GM12878 (cell line): ENCODE measurements around the gene HEXA. TPM values are rescaled to one million over a fixed set of nuclear protein-coding genes. Genes with fewer than 3 reads are reported as not detected.

Experiments used
- ATAC-seq: fragments of 200-7000 bp; cut with Tn5 transposase; 3 replicates; pipeline ENCODE4 v1.9.1; 2020; ENCODE audit warnings: mild to moderate bottlenecking, moderate library complexity
- BruUV-seq: library from RNA; stranded (reverse); fragments of 400-500 nt; replicated peaks from 2 replicates; lab custom pipeline; 2021; lab: Mats Ljungman, UMichigan
- CTCF ChIA-PET: fragments of 300-600 bp; sonication (Branson Sonifier 250); formaldehyde crosslinking; extraction: SDS; loops from one replicate; lab custom pipeline; 2021; ENCODE audit warnings: inconsistent platforms; lab: Yijun Ruan, JAX
- POLR2A ChIA-PET: fragments of 350-600 bp; formaldehyde crosslinking; extraction: SDS; loops from one replicate; lab custom pipeline; 2021; ENCODE audit warnings: inconsistent platforms; lab: Charles Lee
- RAD21 ChIA-PET: fragments of 300-600 bp; sonication (Branson Sonifier 250); formaldehyde crosslinking; loops from one replicate; lab custom pipeline; 2023; ENCODE audit warnings: antibody characterized with exemption; ENCODE audit not compliant: unreplicated experiment; lab: Charles Lee
- SMC1A ChIA-PET: fragments of 300-600 bp; sonication (Branson Sonifier 250); formaldehyde crosslinking; loops from one replicate; lab custom pipeline; 2023; ENCODE audit not compliant: unreplicated experiment, uncharacterized antibody; lab: Charles Lee
- DNase-seq: peaks from one replicate; pipeline ENCODE4 v3.0.0-alpha.2; 2011; ENCODE audit warnings: low read depth, low spot score
- FAIRE-seq: peaks from 3 replicates; lab custom pipeline; 2011; peaks lifted over from hg19 to GRCh38; lab: Jason Lieb, UNC
- H2AFZ ChIP-seq: 2 replicates; pipeline ENCODE4 v1.6.0; 2011; ENCODE audit warnings: low read depth, low read length, control low read depth; ENCODE audit not compliant: control insufficient read depth
- H3K27ac ChIP-seq: 2 replicates; pipeline ENCODE4 v1.5.1; 2011; ENCODE audit warnings: control low read depth; ENCODE audit not compliant: control insufficient read depth, insufficient read depth
- H3K27me3 ChIP-seq, 2 experiments: replicated peaks in 1 of 2; 2 replicates each; pipeline versions ENCODE4 v1.6.0 to v1.6.1; 2011; ENCODE audit warnings: low read length in 1 of 2; ENCODE audit not compliant: control insufficient read depth in 2 of 2, insufficient read depth in 2 of 2
- H3K36me3 ChIP-seq, 2 experiments: 2 replicates each; pipeline ENCODE4 v1.5.1; 2011; ENCODE audit warnings: low read length in 1 of 2; ENCODE audit not compliant: control insufficient read depth in 2 of 2, insufficient read depth in 2 of 2
- H3K4me1 ChIP-seq: 2 replicates; pipeline ENCODE4 v1.6.1; 2011; ENCODE audit warnings: mild to moderate bottlenecking, low read length, moderate library complexity, mixed read lengths; ENCODE audit not compliant: control insufficient read depth, insufficient read depth
- H3K4me2 ChIP-seq: 2 replicates; pipeline ENCODE4 v1.6.0; 2011; ENCODE audit warnings: control low read depth; ENCODE audit not compliant: control insufficient read depth, insufficient read depth
- H3K4me3 ChIP-seq: fragments of 200-600 bp; sonication (generic); 2 replicates; pipeline ENCODE4 v1.5.1; 2016
- H3K79me2 ChIP-seq: 2 replicates; pipeline ENCODE4 v1.6.0; 2011; ENCODE audit warnings: low read length; ENCODE audit not compliant: control insufficient read depth, insufficient read depth
- H3K9ac ChIP-seq: 2 replicates; pipeline ENCODE4 v1.8.0; 2011; ENCODE audit warnings: low read length, control low read depth, mixed read lengths; ENCODE audit not compliant: control insufficient read depth, insufficient read depth
- H3K9me3 ChIP-seq: replicated peaks from 3 replicates; pipeline ENCODE4 v1.5.1; 2011; ENCODE audit warnings: mild to moderate bottlenecking, low read length; ENCODE audit not compliant: control insufficient read depth, insufficient read depth
- H4K20me1 ChIP-seq: 2 replicates; pipeline ENCODE4 v1.6.0; 2011; ENCODE audit not compliant: control insufficient read depth, insufficient read depth
- CEBPB ChIP-seq, 2 experiments: fragments of 150-350 bp in 1 of 2; IDR thresholded peaks; 2 replicates each; pipeline ENCODE4 v1.6.1; 2012 to 2014; ENCODE audit warnings: low read depth in 2 of 2, low read length in 2 of 2, borderline replicate concordance in 1 of 2, inconsistent platforms in 1 of 2
- CEBPZ ChIP-seq: fragments of 150-350 bp; IDR thresholded peaks from 2 replicates; pipeline ENCODE4 v1.6.1; 2016; ENCODE audit warnings: low read depth, low read length
- ELK1 ChIP-seq: IDR thresholded peaks from 2 replicates; pipeline ENCODE4 v1.6.1; 2012; ENCODE audit warnings: low read depth, low read length, improper control_type of control experiment
- MYB ChIP-seq: fragments of 150-350 bp; IDR thresholded peaks from 2 replicates; pipeline ENCODE4 v1.6.1; 2014; ENCODE audit warnings: mild to moderate bottlenecking, low read depth, low read length, borderline replicate concordance
- PAX8 ChIP-seq: fragments of 450-650 bp; IDR thresholded peaks from 2 replicates; pipeline ENCODE4 v1.6.1; 2017; ENCODE audit warnings: mild to moderate bottlenecking, moderate library complexity
- RAD21 ChIP-seq: IDR thresholded peaks from 2 replicates; pipeline ENCODE4 v1.6.1; 2011; ENCODE audit warnings: mild to moderate bottlenecking, low read depth, low read length, moderate library complexity; ENCODE audit not compliant: insufficient read depth
- ZBED1 ChIP-seq: IDR thresholded peaks from 2 replicates; pipeline ENCODE4 v1.6.1; 2016; ENCODE audit warnings: borderline replicate concordance
- ZNF384 ChIP-seq: IDR thresholded peaks from 2 replicates; pipeline ENCODE4 v1.6.1; 2012; ENCODE audit warnings: low read depth, mild to moderate bottlenecking, low read length, improper control_type of control experiment, borderline replicate concordance
- in situ Hi-C: fragments of 300-500 bp; cut with MboI; formaldehyde crosslinking; loops from 9 replicates; pipeline ENCODE4 v1.14.3; 2018; ENCODE audit warnings: mixed read lengths
- intact Hi-C: fragments of 100-400 bp; cut with micrococcal nuclease; formaldehyde crosslinking; loops from one replicate; pipeline ENCODE4 v1.14.2; 2022; ENCODE audit not compliant: unreplicated experiment
- polyA plus RNA-seq, 11 experiments: library from polyadenylated mRNA; depleted of rRNA in 4 of 11; unstranded in 6 of 11; stranded (reverse) in 5 of 11; fragments of >200 nt; fragmentation: Nextera tagmentation in 4 of 11; fragmentation: Illumina TruSeq in 1 of 11; extraction: Ambion mirVana in 4 of 11; extraction: Trizol in 1 of 11; gene quantifications; 1 replicate in 1 of 11; 2 replicates in 10 of 11; pipeline versions ENCODE4 v1.2.1 to v1.2.3, GENCODE V29; 2011 to 2016; ENCODE audit warnings: inconsistent platforms in 2 of 11, missing spikeins in 2 of 11, low read depth in 1 of 11
- total RNA-seq, 4 experiments: library from RNA; depleted of rRNA in 3 of 4; stranded (reverse); fragments of >200 nt in 3 of 4; fragmentation: Illumina TruSeq in 1 of 4; extraction: Trizol in 1 of 4; gene quantifications; 2 replicates each; pipeline versions ENCODE4 v1.2.1 to v1.2.3, GENCODE V29; 2013 to 2021

Gene HEXA
- total and polyA plus RNA-seq, 10 of the 15 experiments (the other 5 are each of a cell fraction or from before 2014, with no cell fraction given): 24.5 to 151 (median 69.3) TPM

- Histone ChIP-seq H3K4me2 (no peak overlapping the region), H2AFZ (no peak overlapping the region), H3K4me1 (no peaks in the 10 kb centered on the region), H3K9me3 (no peaks in the 10 kb centered on the region), H3K27me3 (peaks cover 2 to 3% of the 10 kb centered on the region in 2 experiments; a peak in 3 of 4 replicates), H4K20me1 (no peaks in the 10 kb centered on the region), H3K79me2 (no peaks in the 10 kb centered on the region), H3K27ac (no peak overlapping the region), H3K9ac (no peak overlapping the region), H3K36me3 (no peaks in the 10 kb centered on the region), H3K4me3 (no peak overlapping the region)
- in situ Hi-C loops (loop anchor here (10.0 kb wide), 1 partner anchor 270 kb away; no protein-coding TSS in a partner anchor), intact Hi-C loops (loop anchor here (5.0 kb wide), 1 partner anchor 52 kb away; no protein-coding TSS in a partner anchor)
- ChIA-PET POLR2A (interaction anchor here (0.6 kb wide), 1 partner anchor 14 kb away, joined by 4 read pairs; no protein-coding TSS in a partner anchor), SMC1A (interaction anchor here (1.2 kb wide), 1 partner anchor 79 kb away, joined by 3 read pairs; no protein-coding TSS in a partner anchor), RAD21 (interaction anchor here (1.2 kb wide), 1 partner anchor 11 kb away, joined by 3 read pairs; no protein-coding TSS in a partner anchor), CTCF (interaction anchor here (0.8 kb wide), 1 partner anchor 23 kb away, joined by 3 read pairs; no protein-coding TSS in a partner anchor)
- no TSS peak for BruUV-seq
- ATAC-seq (no peak), FAIRE-seq (no peak), DNase-seq (no peak)
- TF ChIP-seq PAX8: no peak
- TF ChIP-seq CEBPZ: no peak
- TF ChIP-seq MYB: no peak
- no peak for TF ChIP-seq ZNF384
- TF ChIP-seq RAD21: no peak
- TF ChIP-seq CEBPB (IDR thresholded peaks at IDR 0.05; ENCODE audit: borderline replicate concordance in 1 of 2, low read depth in 2 of 2, low read length in 2 of 2): no peak
- TF ChIP-seq ELK1: no peak
- TF ChIP-seq ZBED1: no peak
Observed at GRCh38 chr15:72404841-72405240, 29.0 kb upstream of the HEXA start.
